HT-29 (cell line): ENCODE data around the gene HSPH1. TPM values are rescaled to one million over a fixed set of nuclear protein-coding genes. Genes with fewer than 3 reads are reported as not detected.
A peak's percentile ranks its signal among the peaks of the same experiment; 100 is the strongest.

ENCODE experiments used
- DNase-seq: peaks from one replicate; pipeline ENCODE4 v3.0.0-alpha.2; 2015; ENCODE audit warnings: low spot score
- total RNA-seq: library from RNA; depleted of rRNA; stranded (reverse); fragments of >200 nt; shearing (Covaris generic); gene quantifications from 2 replicates; pipeline ENCODE4 v1.2.3, GENCODE V29; 2014; rRNA removed

The HSPH1 gene
- total RNA-seq, 1 experiment from 2014 or later, result 108 TPM

GRCh38 chr13:31096654-31097302 lies 64.9 kb downstream of the HSPH1 start:
- DNase-seq, result peak; percentile 36

- peak; percentile 28 for DNase-seq
These were observed 67.2 kb downstream of the HSPH1 start for GRCh38 chr13:31094331-31095015.

DNA sequence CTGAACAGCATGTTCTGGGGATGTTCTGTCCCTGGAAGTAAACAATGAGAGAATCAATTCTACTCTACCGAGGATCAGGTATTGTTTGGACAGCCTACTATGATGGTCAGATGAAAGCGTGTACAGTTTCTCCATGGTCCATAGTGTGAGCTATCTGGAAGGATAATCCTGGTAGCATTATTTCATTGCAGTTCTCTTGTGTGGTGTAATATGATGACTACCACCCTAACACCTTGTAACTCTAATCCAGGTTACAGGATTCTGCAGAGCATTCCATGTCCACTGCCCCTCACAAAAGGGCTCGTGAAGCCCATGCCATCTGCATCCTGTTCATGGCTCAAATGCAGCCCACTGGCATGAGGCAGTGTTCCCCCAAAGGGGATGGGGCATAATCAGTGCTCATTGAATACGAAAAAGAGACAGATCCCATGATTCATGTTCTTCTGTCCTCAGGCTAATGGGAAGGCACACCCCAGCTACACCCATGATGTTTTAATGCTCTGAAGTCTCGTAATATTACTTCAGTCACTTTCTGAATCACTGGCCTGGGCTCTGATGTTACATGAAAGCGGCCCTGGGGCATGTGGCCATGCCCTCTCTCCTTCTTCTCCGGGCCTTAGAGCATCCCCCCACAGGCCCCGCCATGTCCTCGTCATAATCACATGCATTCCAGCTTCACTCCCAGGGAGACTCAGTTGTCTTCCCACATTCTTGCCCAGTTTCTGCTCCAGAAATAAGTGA lies 68.4 kb downstream of the HSPH1 start:
- DNase-seq, result no peak

DNA sequence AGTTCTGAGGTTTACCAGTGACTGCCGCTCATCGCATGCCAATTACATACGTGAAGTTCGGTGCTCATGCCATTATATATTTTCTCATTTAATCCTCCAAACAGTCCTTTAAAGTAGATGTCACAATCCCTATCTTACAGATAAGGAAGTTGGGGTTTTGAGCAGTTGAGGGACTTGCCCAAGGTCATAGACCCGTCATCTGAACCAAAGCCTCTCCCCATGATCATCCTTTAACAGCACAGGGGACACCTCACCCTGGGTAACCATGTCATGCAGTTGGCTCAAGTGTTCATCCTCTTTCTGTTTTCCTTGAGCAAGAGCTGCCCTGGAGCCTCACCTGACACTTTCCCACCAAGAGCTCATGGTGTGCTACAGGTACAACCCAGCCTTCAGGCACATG lies 69.1 kb downstream of the HSPH1 start:
- DNase-seq, result no peak

- no peak for DNase-seq
These were observed 70.6 kb downstream of the HSPH1 start for GRCh38 chr13:31090961-31091624.

DNA sequence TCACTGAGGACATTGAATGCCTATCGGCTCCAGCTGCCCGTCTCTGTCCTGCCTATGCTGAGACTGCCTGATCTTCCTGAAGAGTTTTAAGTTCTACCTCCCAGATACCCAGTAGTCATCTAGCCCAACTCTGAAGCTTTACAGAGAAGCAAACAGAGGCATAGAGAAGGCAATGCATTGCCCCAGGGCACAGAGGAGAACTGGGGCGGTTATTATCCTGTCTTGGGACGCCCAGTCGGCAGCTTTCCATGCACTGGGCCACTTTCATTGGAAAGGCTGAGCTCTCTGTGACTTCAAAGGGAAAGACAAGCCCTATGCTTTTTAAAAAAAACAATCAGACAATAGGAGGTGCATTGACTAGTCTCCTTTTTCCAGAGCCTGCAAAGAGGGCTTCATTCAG lies 71.6 kb downstream of the HSPH1 start:
- DNase-seq, result no peak

GRCh38 chr13:31089649-31090048 lies 72.1 kb downstream of the HSPH1 start:
- no peak for DNase-seq

DNA sequence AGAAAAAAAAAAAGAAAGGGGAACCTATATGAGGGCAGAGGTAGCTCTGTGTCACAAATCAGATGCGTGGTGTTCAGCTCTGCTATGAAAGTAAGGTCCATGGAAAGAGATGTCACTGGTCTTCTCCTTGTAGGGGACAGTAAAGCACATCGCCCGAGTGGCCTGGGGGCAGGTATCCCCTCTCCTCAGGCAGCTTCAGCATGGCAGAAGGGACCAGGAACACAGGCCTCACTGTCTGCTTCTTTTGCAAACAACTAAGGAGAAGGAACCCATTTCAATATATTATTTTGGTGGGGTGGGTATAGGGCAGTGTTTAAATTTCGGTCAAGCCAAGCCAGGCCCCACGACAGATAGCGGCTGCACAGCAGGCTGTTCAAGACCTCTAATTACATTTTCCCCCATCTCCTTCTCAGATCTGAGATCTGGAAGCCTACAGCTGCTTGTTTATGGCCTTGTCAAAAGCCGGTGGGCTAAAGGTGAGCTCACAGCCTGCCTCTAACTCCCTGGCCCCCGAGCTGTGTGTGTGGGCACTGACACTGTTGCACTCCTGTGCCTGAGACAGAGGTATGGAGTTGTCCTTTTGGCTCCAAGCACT lies 72.8 kb downstream of the HSPH1 start:
- DNase-seq, result no peak

Other genes with a start within 250 kb of the HSPH1 start
- gene TEX26, start 229.2 kb downstream of the HSPH1 start, total RNA-seq, result not detected in 2 replicates
- gene B3GLCT, start 38.1 kb upstream of the HSPH1 start, total RNA-seq, result 9.0 and 9.7 TPM in 2 replicates